IMR-90 (cell line): Measurements from ENCODE around the gene SLC15A2. TPM values are rescaled to one million over a fixed set of nuclear protein-coding genes. Genes with fewer than 3 reads are reported as not detected.
"Not testable (repeated sequence)": the region's sequence is repeated elsewhere in the genome, so short reads cannot be mapped to it uniquely, and the experiment has no call there.

ENCODE experiments used
- ATAC-seq: fragments of 200-7000 bp; cut with Tn5 transposase; 2 replicates; pipeline ENCODE4 v1.9.1; 2020; ENCODE audit warnings: low read depth, mild to moderate bottlenecking, moderate library complexity
- BruUV-seq: library from RNA; stranded (reverse); fragments of 400-500 nt; replicated peaks from 2 replicates; lab custom pipeline; 2021; lab: Mats Ljungman, UMichigan
- CTCF ChIA-PET: fragments of 300-600 bp; formaldehyde crosslinking; extraction: SDS; loops from one replicate; lab custom pipeline; 2021; ENCODE audit warnings: antibody characterized with exemption; lab: Yijun Ruan, JAX
- POLR2A ChIA-PET: fragments of 300-600 bp; sonication (Branson Sonifier 250); formaldehyde crosslinking; loops from one replicate; lab custom pipeline; 2022; ENCODE audit warnings: antibody characterized with exemption; ENCODE audit not compliant: unreplicated experiment; lab: Charles Lee
- DNase-seq: peaks from one replicate; pipeline ENCODE4 v3.0.0; 2013
- H2AFZ ChIP-seq: replicated peaks from 2 replicates; pipeline ENCODE3; 2013; ENCODE audit warnings: low read length, mild to moderate bottlenecking; ENCODE audit not compliant: poor library complexity
- H2AK5ac ChIP-seq: 2 replicates; pipeline ENCODE4 v1.6.1; 2013; ENCODE audit warnings: low read depth, low read length, inconsistent platforms
- H2AK9ac ChIP-seq: replicated peaks from 2 replicates; pipeline ENCODE3; 2013; ENCODE audit warnings: mild to moderate bottlenecking, low read depth, low read length, moderate library complexity; ENCODE audit not compliant: poor library complexity
- H2BK120ac ChIP-seq: 2 replicates; pipeline ENCODE4 v1.6.1; 2013; ENCODE audit warnings: low read depth, low read length, inconsistent platforms
- H2BK15ac ChIP-seq: 3 replicates; pipeline ENCODE4 v1.6.1; 2013; ENCODE audit warnings: low read depth, low read length, inconsistent platforms
- H2BK20ac ChIP-seq: 2 replicates; pipeline ENCODE4 v1.6.1; 2013; ENCODE audit warnings: low read depth, mild to moderate bottlenecking, inconsistent platforms, low read length, moderate library complexity
- H2BK5ac ChIP-seq: 2 replicates; pipeline ENCODE4 v1.6.1; 2013; ENCODE audit warnings: mild to moderate bottlenecking, low read depth, low read length, inconsistent platforms; ENCODE audit not compliant: poor library complexity, severe bottlenecking
- H3K14ac ChIP-seq: replicated peaks from 2 replicates; pipeline ENCODE4 v1.6.1; 2013; ENCODE audit warnings: low read depth, low read length, inconsistent platforms
- H3K18ac ChIP-seq: 2 replicates; pipeline ENCODE4 v1.6.1; 2013; ENCODE audit warnings: low read depth, low read length, control low read depth
- H3K23ac ChIP-seq: 2 replicates; pipeline ENCODE4 v1.6.1; 2013; ENCODE audit warnings: low read depth, low read length, inconsistent platforms
- H3K27ac ChIP-seq: 2 replicates; pipeline ENCODE4 v1.5.1; 2013; ENCODE audit warnings: mild to moderate bottlenecking, control low read depth, low read length; ENCODE audit not compliant: insufficient read depth
- H3K27me3 ChIP-seq: 2 replicates; pipeline ENCODE4 v1.6.1; 2013; ENCODE audit warnings: low read length; ENCODE audit not compliant: control insufficient read depth, insufficient read depth
- H3K36me3 ChIP-seq: 2 replicates; pipeline ENCODE4 v1.6.1; 2013; ENCODE audit warnings: low read length, mixed read lengths; ENCODE audit not compliant: control insufficient read depth, insufficient read depth
- H3K4ac ChIP-seq: 2 replicates; pipeline ENCODE4 v1.6.1; 2013; ENCODE audit warnings: low read depth, low read length, inconsistent platforms
- H3K4me1 ChIP-seq: 2 replicates; pipeline ENCODE4 v1.6.1; 2013; ENCODE audit warnings: low read length, mixed read lengths; ENCODE audit not compliant: control insufficient read depth, insufficient read depth
- H3K4me2 ChIP-seq: 2 replicates; pipeline ENCODE4 v1.6.1; 2013; ENCODE audit warnings: low read depth, mild to moderate bottlenecking, control low read depth, low read length, moderate library complexity
- H3K4me3 ChIP-seq: 2 replicates; pipeline ENCODE4 v1.5.1; 2013; ENCODE audit warnings: low read depth, mild to moderate bottlenecking, control low read depth, low read length, moderate library complexity; ENCODE audit not compliant: insufficient read depth
- H3K56ac ChIP-seq: 2 replicates; pipeline ENCODE4 v1.6.1; 2013; ENCODE audit warnings: low read length, inconsistent platforms; ENCODE audit not compliant: insufficient read depth; ENCODE audit errors: extremely low read depth
- H3K79me1 ChIP-seq, 2 experiments: 2 replicates each; pipeline ENCODE4 v1.6.1; 2013; ENCODE audit warnings: low read length in 2 of 2, inconsistent platforms in 1 of 2, low read depth in 1 of 2
- H3K9ac ChIP-seq: 2 replicates; pipeline ENCODE4 v1.6.1; 2013; ENCODE audit warnings: low read depth, low read length, control low read depth
- H3K9me1 ChIP-seq: 2 replicates; pipeline ENCODE4 v1.6.1; 2013; ENCODE audit warnings: low read length, inconsistent platforms; ENCODE audit not compliant: insufficient read depth
- H3K9me3 ChIP-seq: 2 replicates; pipeline ENCODE4 v1.6.1; 2013; ENCODE audit warnings: low read length; ENCODE audit not compliant: control insufficient read depth, insufficient read depth
- H4K20me1 ChIP-seq: 2 replicates; pipeline ENCODE4 v1.6.1; 2013; ENCODE audit warnings: low read length, inconsistent platforms; ENCODE audit not compliant: insufficient read depth
- H4K5ac ChIP-seq: 2 replicates; pipeline ENCODE4 v1.6.1; 2013; ENCODE audit warnings: mild to moderate bottlenecking, low read depth, low read length, control low read depth
- H4K8ac ChIP-seq, 2 experiments: 2 replicates each; pipeline ENCODE4 v1.6.1; 2013; ENCODE audit warnings: low read depth in 2 of 2, low read length in 2 of 2, control low read depth in 1 of 2, inconsistent platforms in 1 of 2
- H4K91ac ChIP-seq: 2 replicates; pipeline ENCODE4 v1.6.1; 2013; ENCODE audit warnings: low read depth, low read length, inconsistent platforms; ENCODE audit not compliant: insufficient read depth
- POLR2A ChIP-seq: IDR thresholded peaks from 2 replicates; pipeline ENCODE4 v1.6.1; 2012; ENCODE audit warnings: mild to moderate bottlenecking, low read depth, low read length
- WGBS, 2 experiments: methylation state at CpG; one replicate each; pipeline versions ENCODE4 v1.1.5 to v1.1.7; 2013; ENCODE audit warnings: missing lambda C conversion rate in 2 of 2; ENCODE audit not compliant: insufficient read length in 1 of 2; ENCODE audit errors: extremely low coverage in 2 of 2; 5-methylcytosine and 5-hydroxymethylcytosine counted together
- dilution Hi-C: fragments of 300-500 bp; cut with HindIII; formaldehyde crosslinking; loops from one replicate; pipeline ENCODE4 v1.14.3; 2018; ENCODE audit warnings: low sequenced_read_pairs; ENCODE audit not compliant: unreplicated experiment
- in situ Hi-C: fragments of 300-500 bp; cut with MboI; formaldehyde crosslinking; loops from 3 replicates; pipeline ENCODE4 v1.14.3; 2019; ENCODE audit warnings: low sequenced_read_pairs, inconsistent platforms, mixed read lengths
- intact Hi-C: fragments of 100-400 bp; cut with micrococcal nuclease; formaldehyde crosslinking; loops from 2 replicates; pipeline ENCODE4 v1.10.0; 2022
- polyA plus RNA-seq, 3 experiments: library from polyadenylated mRNA; depleted of rRNA; stranded (reverse); fragments of >200 nt; gene quantifications; 2 replicates each; pipeline ENCODE4 v1.2.3, GENCODE V29; 2012; ENCODE audit warnings: low replicate concordance in 1 of 3
- total RNA-seq: library from RNA; depleted of rRNA; stranded (reverse); fragments of >200 nt; gene quantifications from 2 replicates; pipeline ENCODE4 v1.2.3, GENCODE V29; 2012

The SLC15A2 gene
- total and polyA plus RNA-seq, 2 of the 4 experiments (the other 2 are of a cell fraction) = 0.18 to 0.31 TPM

DNA sequence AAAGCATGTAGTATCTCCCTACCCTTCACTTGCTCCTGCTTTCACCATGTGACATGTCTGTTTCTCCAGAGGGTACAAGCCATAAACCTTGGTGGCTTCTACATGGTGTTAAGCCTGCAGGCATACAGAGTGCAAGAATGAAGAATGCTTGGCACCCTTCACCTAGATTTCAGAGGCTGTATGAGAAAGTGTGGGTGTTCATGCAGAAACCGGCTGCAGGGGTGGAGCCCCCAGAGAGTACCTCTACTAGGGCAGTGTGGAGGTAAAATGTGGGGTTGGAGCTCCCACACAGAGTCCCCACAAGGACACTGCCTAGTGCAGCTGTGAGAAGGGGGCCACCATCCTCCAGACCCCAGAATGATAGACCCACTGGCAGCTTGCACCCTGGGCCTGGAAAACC lies 32.2 kb downstream of the SLC15A2 start:
- H3K4me2 ChIP-seq = no peak overlapping the region
- H2AK9ac ChIP-seq = no peak overlapping the region
- H3K4me3 ChIP-seq = no peak overlapping the region
- ChIA-PET POLR2A (no interaction called here), CTCF (no interaction called here)
- no peaks in the 10 kb centered on the region for H3K4me1 ChIP-seq
- no peak overlapping the region for H4K8ac ChIP-seq
- no peaks in the 10 kb centered on the region for H4K20me1 ChIP-seq
- H2AFZ ChIP-seq = no peak overlapping the region
- no peak overlapping the region for H3K56ac ChIP-seq
- no peak overlapping the region for H3K4ac ChIP-seq
- H2BK120ac ChIP-seq = no peak overlapping the region
- ATAC-seq (no peak), DNase-seq (no peak)
- H3K14ac ChIP-seq = no peak overlapping the region
- TF ChIP-seq POLR2A = no peak
- H3K18ac ChIP-seq = no peak overlapping the region
- no peak overlapping the region for H3K23ac ChIP-seq
- H3K9me3 ChIP-seq = no peaks in the 10 kb centered on the region
- H3K27ac ChIP-seq = no peak overlapping the region
- no peak overlapping the region for H2BK20ac ChIP-seq
- BruUV-seq = no TSS peak
- H2BK15ac ChIP-seq = no peak overlapping the region
- no CpG with 5 or more reads among the region's 1 CpG for WGBS, 2 experiments
- H2AK5ac ChIP-seq = no peak overlapping the region
- intact Hi-C loops = no loop called here
- H4K91ac ChIP-seq = no peak overlapping the region
- H3K9ac ChIP-seq = no peak overlapping the region
- H4K5ac ChIP-seq = no peak overlapping the region
- dilution Hi-C loops = no loop called here
- H3K27me3 ChIP-seq = no peaks in the 10 kb centered on the region
- H3K9me1 ChIP-seq = no peaks in the 10 kb centered on the region
- no peaks in the 10 kb centered on the region for H3K36me3 ChIP-seq
- H3K79me1 ChIP-seq = no peaks in the 10 kb centered on the region
- in situ Hi-C loops = no loop called here
- no peak overlapping the region for H2BK5ac ChIP-seq

DNA sequence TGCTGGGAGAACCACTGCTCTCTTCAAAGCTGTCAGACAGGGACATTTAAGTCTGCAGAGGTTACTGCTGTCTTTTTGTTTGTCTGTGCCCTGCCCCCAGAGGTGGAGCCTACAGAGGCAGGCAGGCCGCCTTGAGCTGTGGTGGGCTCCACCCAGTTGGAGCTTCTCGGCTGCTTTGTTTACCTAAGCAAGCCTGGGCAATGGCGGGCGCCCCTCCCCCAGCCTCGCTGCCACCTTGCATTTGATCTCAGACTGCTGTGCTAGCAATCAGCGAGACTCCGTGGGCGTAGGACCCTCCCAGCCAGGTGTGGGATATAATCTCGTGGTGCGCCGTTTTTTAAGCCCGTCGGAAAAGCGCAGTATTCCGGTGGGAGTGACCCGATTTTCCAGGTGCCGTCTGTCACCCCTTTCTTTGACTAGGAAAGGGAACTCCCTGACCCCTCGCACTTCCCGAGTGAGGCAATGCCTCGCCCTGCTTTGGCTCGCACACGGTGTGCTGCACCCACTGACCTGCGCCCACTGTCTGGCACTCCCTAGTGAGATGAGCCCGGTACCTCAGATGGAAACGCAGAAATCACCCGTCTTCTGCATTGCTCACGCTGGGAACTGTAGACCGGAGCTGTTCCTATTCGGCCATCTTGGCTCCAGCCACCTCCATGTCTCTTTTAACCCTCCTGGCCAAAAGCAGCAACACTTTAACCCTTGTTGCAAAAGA lies 44.1 kb downstream of the SLC15A2 start:
- H3K23ac ChIP-seq, H2AFZ ChIP-seq, H3K56ac ChIP-seq, intact Hi-C loops, H3K9me1 ChIP-seq, in situ Hi-C loops, H2AK5ac ChIP-seq, H3K27me3 ChIP-seq, H3K4ac ChIP-seq, H2AK9ac ChIP-seq, H3K79me1 ChIP-seq, H3K4me2 ChIP-seq, BruUV-seq, H4K20me1 ChIP-seq, H2BK20ac ChIP-seq, H3K36me3 ChIP-seq, DNase-seq, H2BK5ac ChIP-seq, H3K4me3 ChIP-seq, H4K91ac ChIP-seq, dilution Hi-C loops, H3K27ac ChIP-seq, H2BK15ac ChIP-seq, ATAC-seq, POLR2A ChIA-PET, H4K5ac ChIP-seq, H3K9ac ChIP-seq, H3K18ac ChIP-seq, H3K9me3 ChIP-seq, H4K8ac ChIP-seq, H2BK120ac ChIP-seq, H3K14ac ChIP-seq, CTCF ChIA-PET, H3K4me1 ChIP-seq: not testable (repeated sequence)
- 77% methylated on average over 11 of the region's 29 CpGs; no CpG with 5 or more reads in 1 of the 2 experiments for WGBS, 2 experiments
